MM.1S (cell line): ENCODE measurements around the gene NFYC.

Source experiments
- CTCF ChIP-seq: fragments of 300-600 bp; sonication (generic); IDR thresholded peaks from 2 replicates; pipeline ENCODE4 v1.5.1; 2016; ENCODE audit warnings: antibody characterized with exemption, low read length, mixed read lengths
- EZH2 ChIP-seq: fragments of 300-600 bp; sonication (generic); optimal IDR thresholded peaks from 2 replicates; pipeline ENCODE3; 2017; ENCODE audit warnings: low read depth, mild to moderate bottlenecking, antibody characterized with exemption, low read length, mixed read lengths
- EZH2phosphoT487 ChIP-seq: fragments of 300-600 bp; sonication (generic); IDR thresholded peaks from 2 replicates; pipeline ENCODE4 v1.6.1; 2018; ENCODE audit warnings: antibody characterized with exemption, low read length

- TF ChIP-seq CTCF (no peak), EZH2 (no peak), EZH2phosphoT487 (no peak)
Measured at GRCh38 chr1:40692429-40692895, 958 bp downstream of the NFYC start.
